ENCODE measurements around the gene RBM19.
"Not testable (repeated sequence)": the region's sequence is repeated elsewhere in the genome, so short reads cannot be mapped to it uniquely, and the experiment has no call there.

The RBM19 gene

GRCh38 chr12:113930249-113930648 lies 35.9 kb downstream of the RBM19 start:
- ATAC-seq: no peak

- peak in 1 of 2 donors; percentile 41 for ATAC-seq
Observed at GRCh38 chr12:113929312-113929989, 36.7 kb downstream of the RBM19 start.

- ATAC-seq: no peak
Observed at GRCh38 chr12:113926788-113927187, 39.3 kb downstream of the RBM19 start.

GRCh38 chr12:113924341-113924740 lies 41.8 kb downstream of the RBM19 start:
- no peak for ATAC-seq

- ATAC-seq: no peak
Observed at GRCh38 chr12:113923251-113923650, 42.9 kb downstream of the RBM19 start.

- ATAC-seq: no peak
Observed at GRCh38 chr12:113921430-113921829, 44.7 kb downstream of the RBM19 start.

GRCh38 chr12:113919791-113920190 lies 46.3 kb downstream of the RBM19 start:
- no peak for ATAC-seq

GRCh38 chr12:113918306-113918705 lies 47.8 kb downstream of the RBM19 start:
- no peak for ATAC-seq

GRCh38 chr12:113917393-113917792 lies 48.7 kb downstream of the RBM19 start:
- ATAC-seq: no peak

GRCh38 chr12:113914806-113915205 lies 51.3 kb downstream of the RBM19 start:
- ATAC-seq: no peak

- ATAC-seq: no peak
Observed at GRCh38 chr12:113914176-113914575, 51.9 kb downstream of the RBM19 start.

GRCh38 chr12:113912760-113913329 lies 53.3 kb downstream of the RBM19 start:
- ATAC-seq: no peak

GRCh38 chr12:113911971-113912759 lies 54.0 kb downstream of the RBM19 start:
- no peak for ATAC-seq

- no peak for ATAC-seq
Observed at GRCh38 chr12:113910751-113911272, 55.3 kb downstream of the RBM19 start.

- ATAC-seq: no peak
Observed at GRCh38 chr12:113909776-113910420, 56.2 kb downstream of the RBM19 start.

- ATAC-seq: no peak
Observed at GRCh38 chr12:113908584-113909100, 57.5 kb downstream of the RBM19 start.

GRCh38 chr12:113907446-113908180 lies 58.5 kb downstream of the RBM19 start:
- no peak for ATAC-seq

GRCh38 chr12:113906411-113907200 lies 59.5 kb downstream of the RBM19 start:
- no peak for ATAC-seq

- ATAC-seq: no peak
Observed at GRCh38 chr12:113905829-113906228, 60.3 kb downstream of the RBM19 start.

- no peak for ATAC-seq
Observed at GRCh38 chr12:113903381-113903863, 62.7 kb downstream of the RBM19 start.

GRCh38 chr12:113901319-113901718 lies 64.8 kb downstream of the RBM19 start:
- not testable (repeated sequence) for ATAC-seq

Measured in activated CD4-positive, CD25-positive, alpha-beta regulatory T cell treated with anti-CD3 and anti-CD28 coated beads, Interleukin-2, amount 50 U/mL, for 24 hours (primary cell).